ENCODE data around the gene KIF3B. TPM values are rescaled to one million over a fixed set of nuclear protein-coding genes. Genes with fewer than 3 reads are reported as not detected.
"Not testable (repeated sequence)": the region's sequence is repeated elsewhere in the genome, so short reads cannot be mapped to it uniquely, and the experiment has no call there.

KIF3B gene
- polyA plus RNA-seq, 1 experiment, result 30.5 TPM

- H3K9me3 ChIP-seq (ENCODE audit: control insufficient read depth, insufficient read depth, low read length), result no peaks in the 10 kb centered on the region
- DNase-seq (ENCODE audit: low read depth, low spot score), result no peak
- TF ChIP-seq, protein P1, sequence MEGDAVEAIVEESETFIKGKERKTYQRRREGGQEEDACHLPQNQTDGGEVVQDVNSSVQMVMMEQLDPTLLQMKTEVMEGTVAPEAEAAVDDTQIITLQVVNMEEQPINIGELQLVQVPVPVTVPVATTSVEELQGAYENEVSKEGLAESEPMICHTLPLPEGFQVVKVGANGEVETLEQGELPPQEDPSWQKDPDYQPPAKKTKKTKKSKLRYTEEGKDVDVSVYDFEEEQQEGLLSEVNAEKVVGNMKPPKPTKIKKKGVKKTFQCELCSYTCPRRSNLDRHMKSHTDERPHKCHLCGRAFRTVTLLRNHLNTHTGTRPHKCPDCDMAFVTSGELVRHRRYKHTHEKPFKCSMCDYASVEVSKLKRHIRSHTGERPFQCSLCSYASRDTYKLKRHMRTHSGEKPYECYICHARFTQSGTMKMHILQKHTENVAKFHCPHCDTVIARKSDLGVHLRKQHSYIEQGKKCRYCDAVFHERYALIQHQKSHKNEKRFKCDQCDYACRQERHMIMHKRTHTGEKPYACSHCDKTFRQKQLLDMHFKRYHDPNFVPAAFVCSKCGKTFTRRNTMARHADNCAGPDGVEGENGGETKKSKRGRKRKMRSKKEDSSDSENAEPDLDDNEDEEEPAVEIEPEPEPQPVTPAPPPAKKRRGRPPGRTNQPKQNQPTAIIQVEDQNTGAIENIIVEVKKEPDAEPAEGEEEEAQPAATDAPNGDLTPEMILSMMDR (IDR thresholded peaks at IDR 0.05; ENCODE audit: low read depth, low read length), result no peak
- H3K4me3 ChIP-seq (ENCODE audit: low read depth, low read length), result no peak overlapping the region
- ChIA-PET CTCF (no interaction called here), POLR2A (no interaction called here)
- H3K27me3 ChIP-seq (ENCODE audit: control insufficient read depth, insufficient read depth, low read length), result no peaks in the 10 kb centered on the region
- no peak overlapping the region for H3K27ac ChIP-seq (ENCODE audit: low read depth, low read length)
These were observed 88.9 kb downstream of the KIF3B start for GRCh38 chr20:32366380-32366779.

DNA sequence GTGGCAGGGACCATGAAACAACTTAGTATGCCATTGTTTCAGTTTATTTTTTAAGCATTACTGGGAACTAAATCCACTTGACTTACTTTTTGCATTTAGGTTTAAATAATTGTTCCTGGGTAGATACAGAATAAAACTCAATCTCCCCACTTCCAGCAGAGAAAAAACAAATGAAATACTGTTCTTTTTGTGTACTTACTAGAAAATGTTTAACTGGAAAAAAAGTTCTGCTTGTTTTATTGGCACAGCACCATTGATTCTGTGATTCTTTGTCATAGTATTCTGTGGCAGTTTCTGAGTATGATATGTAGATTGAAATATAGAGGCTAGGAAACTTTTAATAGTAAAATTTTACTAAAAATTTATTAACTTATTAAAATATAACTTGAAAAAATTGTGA, 90.9 kb downstream of the KIF3B start:
- H3K27me3 ChIP-seq (ENCODE audit: control insufficient read depth, insufficient read depth, low read length), result no peaks in the 10 kb centered on the region
- POLR2A ChIA-PET, result no interaction called here
- H3K27ac ChIP-seq (ENCODE audit: low read depth, low read length), result no peak overlapping the region
- DNase-seq (ENCODE audit: low read depth, low spot score), result no peak
- no peaks in the 10 kb centered on the region for H3K9me3 ChIP-seq (ENCODE audit: control insufficient read depth, insufficient read depth, low read length)
- H3K4me3 ChIP-seq (ENCODE audit: low read depth, low read length), result no peak overlapping the region
- CTCF ChIA-PET, result interaction anchor here (0.8 kb wide), 1 partner anchor 18 kb away, joined by 3 read pairs; no protein-coding TSS in a partner anchor
- TF ChIP-seq, protein P1 (IDR thresholded peaks at IDR 0.05; ENCODE audit: low read depth, low read length), result no peak

- Histone ChIP-seq H3K27me3 (ENCODE audit: control insufficient read depth, insufficient read depth, low read length) (no peaks in the 10 kb centered on the region), H3K9me3 (ENCODE audit: control insufficient read depth, insufficient read depth, low read length) (no peaks in the 10 kb centered on the region), H3K27ac (ENCODE audit: low read depth, low read length) (no peak overlapping the region), H3K4me3 (ENCODE audit: low read depth, low read length) (no peak overlapping the region)
- DNase-seq (ENCODE audit: low read depth, low spot score), result no peak
- ChIA-PET CTCF (interaction anchor here (0.6 kb wide), 1 partner anchor 30 kb away, joined by 6 read pairs; no protein-coding TSS in a partner anchor), POLR2A (interaction anchor here (0.6 to 0.7 kb wide), 2 partner anchors 24 to 32 kb away, joined by 3 read pairs; no protein-coding TSS in a partner anchor)
- TF ChIP-seq, protein P1 (IDR thresholded peaks at IDR 0.05; ENCODE audit: low read depth, low read length), result no peak
These were observed 91.5 kb downstream of the KIF3B start for GRCh38 chr20:32368925-32369324.

GRCh38 chr20:32370897-32371296, 93.4 kb downstream of the KIF3B start:
- TF ChIP-seq, protein P1 (IDR thresholded peaks at IDR 0.05; ENCODE audit: low read depth, low read length), result no peak
- Histone ChIP-seq H3K4me3 (ENCODE audit: low read depth, low read length) (no peak overlapping the region), H3K9me3 (ENCODE audit: control insufficient read depth, insufficient read depth, low read length) (no peaks in the 10 kb centered on the region), H3K27me3 (ENCODE audit: control insufficient read depth, insufficient read depth, low read length) (no peaks in the 10 kb centered on the region), H3K27ac (ENCODE audit: low read depth, low read length) (no peak overlapping the region)
- no peak for DNase-seq (ENCODE audit: low read depth, low spot score)
- CTCF ChIA-PET, result interaction anchor here (0.6 to 0.7 kb wide), 2 partner anchors 21 to 80 kb away, joined by 3 to 9 read pairs; no protein-coding TSS in a partner anchor
- POLR2A ChIA-PET, result no interaction called here

DNA sequence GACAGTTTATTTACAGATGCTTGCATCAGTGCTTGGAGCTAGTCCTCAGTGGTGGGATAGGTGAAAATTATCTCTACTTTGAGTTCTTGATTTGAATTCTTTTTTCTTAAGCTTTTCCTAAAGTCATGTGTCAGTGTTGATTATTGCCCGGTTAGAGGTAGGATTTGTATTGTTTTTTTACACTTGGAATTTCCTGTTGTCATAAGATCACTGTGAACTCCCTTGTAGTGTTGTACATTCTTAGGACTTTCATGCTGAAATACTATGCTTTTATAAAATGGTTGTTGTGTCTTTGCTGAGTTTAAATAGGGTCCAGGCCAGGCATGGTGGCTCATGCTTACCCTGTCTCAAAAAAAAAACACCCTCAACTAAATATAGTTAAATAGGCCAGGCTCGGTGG, 101.0 kb downstream of the KIF3B start:
- no peak for DNase-seq (ENCODE audit: low read depth, low spot score)
- POLR2A ChIA-PET, result interaction anchor here (0.6 kb wide), 1 partner anchor 20 kb away, joined by 5 read pairs; the partner anchor contains the start of gene ASXL1

DNA sequence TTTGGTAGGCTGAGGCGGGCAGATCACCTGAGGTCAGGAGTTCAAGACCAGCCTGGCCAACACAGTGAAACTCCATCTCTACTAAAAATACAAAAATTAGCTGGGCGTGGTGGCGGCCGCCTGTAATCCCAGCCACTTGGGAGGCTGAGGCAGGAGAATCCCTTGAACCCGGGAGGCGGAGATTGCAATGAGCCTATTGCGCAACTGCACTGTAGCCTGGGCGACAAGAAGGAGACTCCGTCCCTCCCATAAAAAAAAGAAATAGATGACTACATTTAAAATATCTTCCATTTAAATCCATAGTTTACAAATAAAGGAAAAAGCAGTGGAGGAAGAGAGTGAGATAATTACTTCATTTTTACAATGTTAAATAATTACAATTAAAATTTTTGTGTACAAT, 102.6 kb downstream of the KIF3B start:
- DNase-seq (ENCODE audit: low read depth, low spot score); H3K27ac ChIP-seq (ENCODE audit: low read depth, low read length); H3K4me3 ChIP-seq (ENCODE audit: low read depth, low read length); H3K9me3 ChIP-seq (ENCODE audit: control insufficient read depth, insufficient read depth, low read length); POLR2A ChIA-PET; H3K27me3 ChIP-seq (ENCODE audit: control insufficient read depth, insufficient read depth, low read length); CTCF ChIA-PET: not testable (repeated sequence)

More for the DNA sequence above, 101.0 kb downstream of the KIF3B start:
- Histone ChIP-seq H3K27me3 (ENCODE audit: control insufficient read depth, insufficient read depth, low read length) (no peaks in the 10 kb centered on the region), H3K9me3 (ENCODE audit: control insufficient read depth, insufficient read depth, low read length) (no peaks in the 10 kb centered on the region), H3K4me3 (ENCODE audit: low read depth, low read length) (no peak overlapping the region), H3K27ac (ENCODE audit: low read depth, low read length) (no peak overlapping the region)
- CTCF ChIA-PET, result no interaction called here
- TF ChIP-seq, protein P1 (IDR thresholded peaks at IDR 0.05; ENCODE audit: low read depth, low read length), result no peak

Data from AG04450 (cell line).